ENCODE data around the gene CCDC117.

Gene CCDC117

DNA sequence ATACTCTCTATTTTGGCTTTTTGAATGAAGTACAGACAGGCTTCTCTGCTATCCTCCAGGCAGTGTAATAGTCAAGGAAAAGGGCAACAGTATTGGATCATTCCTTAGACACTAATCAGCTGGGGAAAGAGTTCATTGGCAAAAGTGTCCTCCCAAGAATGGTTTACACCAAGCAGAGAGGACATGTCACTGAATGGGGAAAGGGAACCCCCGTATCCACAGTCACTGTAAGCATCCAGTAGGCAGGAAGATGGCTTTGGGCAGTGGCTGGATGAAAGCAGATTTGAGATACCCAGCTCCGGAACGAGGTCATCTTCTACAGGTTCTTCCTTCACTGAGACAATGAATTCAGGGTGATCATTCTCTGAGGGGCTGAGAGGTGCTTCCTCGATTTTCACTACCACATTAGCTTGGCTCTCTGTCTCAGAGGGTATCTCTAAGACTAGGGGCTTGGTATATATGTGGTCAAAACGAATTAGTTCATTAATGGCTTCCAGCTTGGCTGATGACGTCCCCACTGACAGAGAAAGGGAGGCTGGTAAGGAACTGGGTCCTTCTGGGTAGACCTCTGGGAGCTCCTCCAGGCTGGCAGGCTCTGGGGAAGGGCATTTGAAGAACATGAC, 22.7 kb downstream of the CCDC117 start:
- no peak overlapping the region for H3K4me3 ChIP-seq (ENCODE audit: insufficient read depth in 1 of 2, low read depth in 1 of 2, low read length in 2 of 2)
- 94% methylated on average over 6 of the region's 6 CpGs for WGBS

DNA sequence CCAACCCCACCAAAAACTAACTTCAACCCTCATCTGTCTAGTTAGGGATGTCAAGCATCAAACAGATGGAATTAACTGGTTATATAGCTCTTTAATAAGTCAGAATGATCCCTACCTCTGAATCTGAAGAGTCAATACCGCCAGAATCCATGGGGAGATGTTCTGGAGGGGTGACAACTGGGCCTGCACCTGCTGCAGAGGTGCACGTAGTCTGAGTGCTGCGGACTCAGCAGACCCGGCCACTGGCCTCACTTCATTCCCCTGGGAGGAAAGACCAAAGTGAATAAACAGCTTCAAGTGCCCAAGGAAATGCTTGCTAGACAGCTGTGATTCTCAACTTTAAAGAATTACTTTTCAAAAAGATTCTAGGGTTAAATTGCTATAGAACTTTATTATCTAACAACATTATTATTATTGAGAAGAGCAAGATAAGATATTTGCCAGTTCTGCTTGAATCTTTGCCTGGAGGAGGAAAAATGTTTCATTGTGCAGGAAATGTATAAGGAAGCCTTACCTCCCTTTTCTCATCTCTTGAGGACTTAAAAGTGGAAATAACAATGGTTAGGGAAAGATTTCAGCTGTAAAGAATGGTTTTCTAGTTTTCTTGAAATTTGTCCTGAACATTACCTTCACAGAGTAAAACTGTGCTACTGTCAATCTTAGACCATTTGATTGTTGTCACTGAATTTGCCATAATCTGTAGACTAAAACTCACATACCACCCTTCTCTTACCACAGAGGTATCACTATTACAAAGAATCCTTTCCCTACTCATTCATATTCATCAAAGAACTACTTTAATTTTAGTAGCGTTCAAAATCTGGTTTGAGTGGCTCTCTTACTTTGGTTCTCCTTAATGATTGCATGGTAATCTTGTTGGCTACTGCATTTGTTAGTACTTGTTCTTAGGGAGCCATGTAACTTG, 23.7 kb downstream of the CCDC117 start:
- DNase-seq = no peak
- Histone ChIP-seq H3K4ac (ENCODE audit: low read depth in 1 of 2, low read length in 2 of 2) (no peak overlapping the region), H3K4me2 (ENCODE audit: low read length, poor library complexity, severe bottlenecking) (no peak overlapping the region), H2BK120ac (ENCODE audit: low read depth, low read length) (no peak overlapping the region), H3K14ac (ENCODE audit: low read length in 2 of 2) (no peak overlapping the region), H3K27me3 (ENCODE audit: control insufficient read depth in 1 of 2, insufficient read depth in 1 of 2, low read length in 2 of 2) (no peaks in the 10 kb centered on the region), H3K4me3 (ENCODE audit: insufficient read depth in 1 of 2, low read depth in 1 of 2, low read length in 2 of 2) (no peak overlapping the region), H3K36me3 (ENCODE audit: control insufficient read depth in 1 of 2, insufficient read depth in 2 of 2, low read depth in 1 of 2, low read length in 2 of 2) (peaks cover 20 to 51% of the 10 kb centered on the region in 2 experiments), H2BK15ac (ENCODE audit: low read depth, poor library complexity, severe bottlenecking) (no peak overlapping the region), H2BK5ac (ENCODE audit: low read depth, low read length, poor library complexity, severe bottlenecking) (no peak overlapping the region), H3K18ac (ENCODE audit: low read depth in 1 of 2, low read length in 2 of 2) (no peak overlapping the region), H3K27ac (ENCODE audit: low read length, poor library complexity, severe bottlenecking) (no peak overlapping the region), H2AFZ (ENCODE audit: low read depth, low read length) (no peak overlapping the region), H4K91ac (ENCODE audit: low read length) (no peak overlapping the region), H4K8ac (ENCODE audit: low read length) (no peak overlapping the region), H2AK5ac (ENCODE audit: low read length, severe bottlenecking) (no peak overlapping the region), H3K9me3 (ENCODE audit: control insufficient read depth, low read length) (no peaks in the 10 kb centered on the region), H3K23ac (ENCODE audit: low read length in 2 of 2) (no peak overlapping the region), H2BK12ac (ENCODE audit: low read length in 2 of 2) (no peak overlapping the region), H3K79me1 (replicated peaks; ENCODE audit: low read length, poor library complexity, severe bottlenecking) (peaks cover 2% of the 10 kb centered on the region), H3K9ac (ENCODE audit: low read length) (peak overlapping the region; percentile 58), H3K4me1 (ENCODE audit: control insufficient read depth, insufficient read depth, low read depth, low read length) (peaks cover 3% of the 10 kb centered on the region)
- 71% methylated on average over 4 of the region's 5 CpGs for WGBS

More for the DNA sequence above, 22.7 kb downstream of the CCDC117 start:
- Histone ChIP-seq H2BK120ac (ENCODE audit: low read depth, low read length) (no peak overlapping the region), H3K18ac (ENCODE audit: low read depth in 1 of 2, low read length in 2 of 2) (peak overlapping the region in 1 of 2 experiments; percentile 9), H3K9ac (ENCODE audit: low read length) (peak overlapping the region; percentile 19), H2BK15ac (ENCODE audit: low read depth, poor library complexity, severe bottlenecking) (no peak overlapping the region), H2AFZ (ENCODE audit: low read depth, low read length) (no peak overlapping the region), H3K27ac (ENCODE audit: low read length, poor library complexity, severe bottlenecking) (no peak overlapping the region), H3K4me2 (ENCODE audit: low read length, poor library complexity, severe bottlenecking) (no peak overlapping the region), H3K4me1 (ENCODE audit: control insufficient read depth, insufficient read depth, low read depth, low read length) (peaks cover 3% of the 10 kb centered on the region), H3K27me3 (ENCODE audit: control insufficient read depth in 1 of 2, insufficient read depth in 1 of 2, low read length in 2 of 2) (no peaks in the 10 kb centered on the region), H3K14ac (ENCODE audit: low read length in 2 of 2) (no peak overlapping the region), H4K8ac (ENCODE audit: low read length) (no peak overlapping the region), H2BK12ac (ENCODE audit: low read length in 2 of 2) (no peak overlapping the region), H2BK5ac (ENCODE audit: low read depth, low read length, poor library complexity, severe bottlenecking) (no peak overlapping the region), H3K79me1 (replicated peaks; ENCODE audit: low read length, poor library complexity, severe bottlenecking) (peaks cover 4% of the 10 kb centered on the region), H3K9me3 (ENCODE audit: control insufficient read depth, low read length) (no peaks in the 10 kb centered on the region), H3K36me3 (ENCODE audit: control insufficient read depth in 1 of 2, insufficient read depth in 2 of 2, low read depth in 1 of 2, low read length in 2 of 2) (peaks cover 21 to 51% of the 10 kb centered on the region in 2 experiments), H3K4ac (ENCODE audit: low read depth in 1 of 2, low read length in 2 of 2) (no peak overlapping the region), H3K23ac (ENCODE audit: low read length in 2 of 2) (no peak overlapping the region), H4K91ac (ENCODE audit: low read length) (no peak overlapping the region), H2AK5ac (ENCODE audit: low read length, severe bottlenecking) (no peak overlapping the region)
- DNase-seq = no peak

DNA sequence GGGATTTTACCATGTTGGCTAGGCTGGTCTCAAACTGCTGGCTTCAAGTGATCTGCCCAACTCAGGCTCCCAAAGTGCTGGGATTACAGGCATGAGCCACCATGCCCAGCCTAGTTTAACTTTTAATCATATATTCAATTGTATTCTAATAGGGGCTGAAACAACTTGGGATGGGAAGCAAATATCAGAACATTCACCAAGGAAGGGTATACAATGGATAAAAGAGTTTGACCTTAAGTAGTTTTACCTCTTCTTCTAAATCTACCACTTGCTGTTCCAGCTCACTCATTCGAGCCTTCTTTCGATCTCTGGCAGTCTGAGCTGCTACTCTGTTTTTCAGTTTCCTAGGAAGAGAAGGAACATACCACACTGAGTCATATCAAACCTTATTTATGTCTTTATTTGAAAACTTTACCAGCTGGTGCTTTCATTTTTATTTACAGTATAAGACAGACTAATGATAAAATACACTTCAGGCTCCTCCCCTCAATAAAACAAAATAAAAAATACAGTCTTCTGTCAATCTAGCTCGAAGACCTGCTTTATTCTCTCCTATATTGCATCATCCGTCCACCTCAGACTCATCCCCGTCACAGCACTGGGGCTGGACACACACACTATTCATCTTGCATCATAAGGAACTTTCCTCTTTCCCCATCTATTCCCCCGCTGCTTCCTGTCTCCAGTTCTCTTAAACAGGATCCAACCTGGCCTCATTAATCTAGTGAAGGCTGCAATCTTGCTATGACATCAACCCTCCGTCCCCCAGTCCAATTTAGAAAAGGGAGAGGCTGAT, 26.5 kb downstream of the CCDC117 start:
- no peak overlapping the region for H3K23ac ChIP-seq (ENCODE audit: low read length in 2 of 2)
- H4K91ac ChIP-seq (ENCODE audit: low read length) = no peak overlapping the region
- WGBS = 8% methylated on average over 6 of the region's 7 CpGs
- H2AFZ ChIP-seq (ENCODE audit: low read depth, low read length) = no peak overlapping the region
- H2AK5ac ChIP-seq (ENCODE audit: low read length, severe bottlenecking) = peak overlapping the region; percentile 20
- peaks cover 5% of the 10 kb centered on the region for H3K4me1 ChIP-seq (ENCODE audit: control insufficient read depth, insufficient read depth, low read depth, low read length)
- H4K8ac ChIP-seq (ENCODE audit: low read length) = no peak overlapping the region
- peak; percentile 99 for DNase-seq
- peaks cover 12 to 43% of the 10 kb centered on the region in 2 experiments for H3K36me3 ChIP-seq (ENCODE audit: control insufficient read depth in 1 of 2, insufficient read depth in 2 of 2, low read depth in 1 of 2, low read length in 2 of 2)
- no peak overlapping the region for H3K18ac ChIP-seq (ENCODE audit: low read depth in 1 of 2, low read length in 2 of 2)
- peak overlapping the region; percentile 51 for H3K4me2 ChIP-seq (ENCODE audit: low read length, poor library complexity, severe bottlenecking)
- H3K27me3 ChIP-seq (ENCODE audit: control insufficient read depth in 1 of 2, insufficient read depth in 1 of 2, low read length in 2 of 2) = no peaks in the 10 kb centered on the region
- H2BK120ac ChIP-seq (ENCODE audit: low read depth, low read length) = no peak overlapping the region
- no peak overlapping the region for H2BK12ac ChIP-seq (ENCODE audit: low read length in 2 of 2)
- peak overlapping the region in 1 of 2 experiments; percentile 96 for H3K4ac ChIP-seq (ENCODE audit: low read depth in 1 of 2, low read length in 2 of 2)
- H3K27ac ChIP-seq (ENCODE audit: low read length, poor library complexity, severe bottlenecking) = peak overlapping the region; percentile 92
- peak overlapping the region; percentile 96 for H3K9ac ChIP-seq (ENCODE audit: low read length)
- peak overlapping the region; percentile 5 for H2BK5ac ChIP-seq (ENCODE audit: low read depth, low read length, poor library complexity, severe bottlenecking)
- no peaks in the 10 kb centered on the region for H3K9me3 ChIP-seq (ENCODE audit: control insufficient read depth, low read length)
- H2BK15ac ChIP-seq (ENCODE audit: low read depth, poor library complexity, severe bottlenecking) = no peak overlapping the region
- peak overlapping the region in 1 of 2 experiments; percentile 86 for H3K14ac ChIP-seq (ENCODE audit: low read length in 2 of 2)
- H3K79me1 ChIP-seq (replicated peaks; ENCODE audit: low read length, poor library complexity, severe bottlenecking) = peaks cover 11% of the 10 kb centered on the region
- H3K4me3 ChIP-seq (ENCODE audit: insufficient read depth in 1 of 2, low read depth in 1 of 2, low read length in 2 of 2) = peak overlapping the region; percentile 84 to 99

Measured in mesenchymal stem cell (in vitro differentiated cells and primary cell).